Fibroblast of skin of back (primary cell): ENCODE data around the gene KCNQ1.

Experiments used
- DNase-seq: peaks from one replicate; pipeline ENCODE4 v3.0.0-alpha.2; 2013

KCNQ1 gene

DNA sequence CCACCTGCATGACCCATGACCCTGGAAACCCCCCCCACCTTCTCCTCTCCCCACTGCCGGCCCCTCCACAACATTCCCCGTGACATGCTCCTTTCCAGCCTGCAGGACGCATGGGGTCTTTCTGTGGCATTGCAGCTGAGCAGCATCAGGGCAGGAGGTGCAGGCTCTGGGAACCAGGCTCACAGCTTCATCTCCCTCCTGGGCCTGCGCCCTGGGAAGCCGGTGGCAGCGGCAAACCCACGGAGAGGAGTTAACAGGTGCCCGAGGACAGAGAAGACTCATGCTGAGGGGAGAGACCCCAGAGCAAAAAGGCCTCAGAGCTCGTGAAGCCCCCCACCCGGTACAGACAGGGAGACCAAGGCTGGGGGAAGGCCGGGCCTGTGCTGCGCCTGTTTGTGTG is 408.6 kb downstream of the KCNQ1 start:
- DNase-seq, result no peak

DNA sequence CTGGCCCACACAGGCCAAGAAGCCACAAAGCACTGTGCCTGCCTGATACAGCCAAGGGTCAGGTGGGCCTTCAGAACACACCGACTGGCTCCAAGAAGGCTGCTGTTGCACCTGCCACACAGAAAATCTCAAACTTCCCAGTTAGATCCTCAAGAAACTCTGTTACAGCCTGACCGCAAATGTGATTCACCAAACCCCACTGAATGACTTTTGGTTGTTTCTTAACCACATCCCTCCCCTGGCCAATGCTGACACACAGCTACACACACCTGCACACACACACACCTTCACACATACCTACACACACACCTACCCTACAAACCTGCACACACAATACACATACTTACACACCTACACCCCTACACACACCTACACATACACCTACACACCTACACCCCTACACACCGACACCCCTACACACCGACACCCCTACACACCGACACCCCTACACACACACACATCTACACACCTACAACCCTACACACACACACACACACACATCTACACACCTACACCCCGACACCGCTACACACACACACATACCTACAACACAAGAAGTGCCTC is 409.3 kb downstream of the KCNQ1 start:
- DNase-seq, result no peak

DNA sequence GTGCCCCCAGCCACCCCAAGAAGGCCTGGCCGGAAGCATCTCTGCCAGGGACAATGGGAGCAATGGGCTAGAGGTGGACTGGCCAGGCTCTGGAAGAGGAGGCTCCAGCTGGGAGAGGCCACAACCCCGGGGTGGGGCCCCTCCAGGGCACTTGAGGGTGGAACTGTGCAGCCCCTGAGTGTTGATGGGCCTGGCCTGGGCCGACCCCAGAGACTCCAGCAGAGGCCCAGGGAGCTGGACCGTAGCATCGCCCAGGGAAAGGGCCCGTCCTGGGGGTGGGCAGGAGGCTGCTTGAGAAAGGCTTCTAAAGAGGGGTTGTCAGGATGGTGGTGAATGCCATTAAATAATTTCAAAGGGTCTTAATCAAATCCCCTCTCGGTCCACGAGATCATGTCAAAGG is 410.4 kb downstream of the KCNQ1 start:
- DNase-seq, result no peak

DNA sequence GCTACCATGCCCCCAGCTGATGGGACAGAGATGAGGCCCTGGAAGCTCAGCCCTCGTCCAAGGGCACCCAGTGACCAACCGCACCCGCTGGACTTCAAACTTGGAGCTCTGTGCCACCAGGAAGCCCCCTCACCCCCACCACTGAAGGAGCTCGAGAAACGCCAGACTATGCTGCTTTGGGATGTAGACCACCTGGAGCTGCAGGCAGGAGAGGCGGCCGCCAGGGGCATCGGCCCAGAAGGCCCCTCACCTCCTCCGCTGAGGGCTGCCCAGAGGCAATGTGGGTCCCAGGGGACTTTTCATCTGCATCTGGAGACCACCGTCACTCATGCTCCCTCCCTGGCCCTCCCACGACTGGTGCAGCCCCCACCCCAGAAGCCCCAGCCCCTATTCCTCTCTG is 412.5 kb downstream of the KCNQ1 start:
- DNase-seq, result no peak

DNA sequence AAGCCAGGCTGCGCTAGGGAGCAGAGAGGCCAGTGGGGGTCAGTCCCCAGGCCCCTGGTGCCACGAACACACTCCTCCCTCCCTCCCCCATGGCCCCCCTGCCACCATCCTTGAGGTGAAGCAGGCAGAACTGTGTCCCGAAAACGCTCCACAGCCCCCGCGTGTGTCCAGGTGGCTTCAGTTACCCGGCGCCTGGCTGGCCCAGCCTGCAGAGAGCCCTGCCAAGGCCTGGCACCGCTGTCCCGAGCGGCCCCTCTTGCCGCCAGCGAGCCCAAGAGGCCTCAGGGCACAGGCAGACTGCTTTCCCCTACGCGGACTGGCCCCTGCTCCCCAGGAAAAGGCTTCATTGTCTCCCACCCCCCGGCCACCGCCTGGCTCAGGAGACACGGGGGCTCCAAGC is 413.1 kb downstream of the KCNQ1 start:
- DNase-seq, result no peak

- no peak for DNase-seq
Observed at GRCh38 chr11:2858995-2859698, 414.3 kb downstream of the KCNQ1 start.

DNA sequence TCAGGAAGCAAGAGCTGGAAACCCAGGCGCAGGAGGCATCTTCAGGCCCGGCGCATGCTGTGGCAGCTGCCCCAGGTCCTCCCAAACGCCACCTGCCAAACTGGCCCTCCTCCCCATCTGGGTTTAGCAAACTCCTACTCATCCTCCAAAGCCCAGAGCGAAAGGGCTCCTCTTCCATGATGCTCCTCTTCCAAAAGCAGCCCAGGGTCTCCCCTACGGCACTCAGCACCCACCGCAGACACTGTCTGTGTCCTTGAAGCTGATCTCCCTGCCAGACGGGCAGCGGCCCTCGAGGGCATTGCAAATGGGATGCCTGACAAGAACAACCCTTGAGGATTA is 414.9 kb downstream of the KCNQ1 start:
- DNase-seq, result no peak

DNA sequence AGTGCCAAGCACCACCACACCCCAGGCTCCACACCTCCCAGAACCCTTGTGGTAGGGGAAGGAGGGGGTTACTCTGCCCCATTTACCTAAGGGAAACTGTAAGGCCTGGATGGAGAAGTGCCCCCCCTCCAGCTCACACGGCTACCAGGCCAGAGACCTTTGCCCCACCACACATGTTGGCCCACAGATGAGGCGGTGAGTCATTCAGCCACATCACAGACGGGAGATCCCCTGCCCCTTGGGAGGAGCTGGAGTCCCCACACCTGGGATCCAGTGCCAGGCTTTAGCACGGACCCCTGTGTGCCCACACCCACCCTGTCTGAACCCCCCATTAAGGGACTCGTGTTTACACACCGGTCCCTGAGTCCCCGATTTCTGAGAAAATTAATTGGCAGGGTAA is 415.8 kb downstream of the KCNQ1 start:
- DNase-seq, result no peak

DNA sequence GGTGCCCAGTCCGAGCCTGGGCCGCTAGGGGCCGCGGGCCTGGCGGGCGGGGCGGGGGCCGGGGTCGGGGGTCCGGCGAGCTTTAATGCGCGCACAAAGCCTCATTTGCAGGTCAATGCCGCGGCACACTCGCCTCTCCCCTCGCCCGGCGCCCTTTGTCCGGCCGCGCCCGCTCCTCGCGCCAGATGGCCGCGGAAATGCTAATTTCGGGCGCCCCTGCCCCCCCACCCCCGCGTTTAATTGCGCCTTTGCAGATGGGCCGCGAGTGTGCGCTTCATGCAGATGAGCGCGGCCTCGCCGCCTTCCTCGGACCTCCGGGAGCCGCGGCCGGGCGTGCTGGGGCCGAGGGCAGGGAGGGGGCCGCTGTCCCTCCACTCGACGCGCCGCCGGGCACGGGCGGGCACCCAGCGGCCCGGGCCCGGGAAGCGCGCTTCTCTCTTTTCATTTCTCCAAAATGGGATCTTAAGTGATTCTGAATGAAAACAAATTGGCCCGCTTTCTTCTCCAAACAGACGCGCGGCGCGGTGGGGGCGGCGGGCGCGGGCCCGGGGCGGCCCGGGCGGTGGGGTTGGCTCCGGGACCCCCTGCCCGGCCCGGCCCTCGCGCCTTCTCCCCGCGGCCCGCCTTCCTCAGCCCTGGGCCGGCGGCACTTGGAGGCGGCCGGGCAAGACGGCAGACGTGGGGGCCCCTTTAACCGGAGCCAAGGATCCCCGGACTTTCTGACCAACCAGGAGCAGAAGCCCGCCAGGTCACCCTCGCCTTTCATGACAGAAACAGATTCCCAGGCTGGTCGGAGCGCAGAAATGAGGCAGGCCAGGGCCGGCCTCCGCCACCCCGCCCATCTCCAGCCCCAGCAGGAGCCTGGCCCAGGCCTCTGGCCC is 417.8 kb downstream of the KCNQ1 start:
- no peak for DNase-seq

DNA sequence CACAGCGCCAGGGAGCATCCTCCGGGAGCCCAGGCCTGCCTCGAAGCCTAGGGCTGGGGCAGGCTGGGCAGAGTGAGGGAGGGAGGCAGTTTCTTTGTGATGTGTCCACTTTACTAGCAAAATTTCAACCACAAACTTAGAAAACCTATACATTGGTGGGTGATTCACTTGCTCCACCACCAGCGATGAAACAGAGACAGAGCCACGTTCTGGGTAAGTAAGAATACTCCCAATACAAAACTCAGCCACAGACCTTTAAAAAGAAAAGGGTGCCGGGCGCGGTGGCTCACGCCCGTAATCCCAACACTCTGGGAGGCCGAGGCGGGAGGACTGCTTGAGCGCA is 418.4 kb downstream of the KCNQ1 start:
- DNase-seq, result no peak

DNA sequence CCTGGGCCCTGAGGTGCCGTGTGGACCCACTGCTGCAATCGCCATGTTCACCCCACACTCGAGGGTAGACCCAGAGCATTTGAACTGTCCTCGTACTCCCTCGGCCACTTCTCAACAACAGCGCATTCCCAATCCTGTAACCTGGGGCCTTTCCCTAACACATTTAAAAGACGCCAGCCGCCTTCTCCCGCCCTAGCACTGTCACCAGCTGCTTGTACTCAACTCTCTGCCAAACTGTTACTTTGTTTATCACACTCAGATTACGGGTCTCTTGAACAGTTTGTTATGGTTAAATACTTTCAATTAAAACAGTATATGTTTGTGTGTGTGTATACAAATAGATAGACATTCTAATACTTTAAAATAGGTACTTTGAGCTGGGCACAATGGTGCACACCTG is 420.1 kb downstream of the KCNQ1 start:
- DNase-seq, result no peak

DNA sequence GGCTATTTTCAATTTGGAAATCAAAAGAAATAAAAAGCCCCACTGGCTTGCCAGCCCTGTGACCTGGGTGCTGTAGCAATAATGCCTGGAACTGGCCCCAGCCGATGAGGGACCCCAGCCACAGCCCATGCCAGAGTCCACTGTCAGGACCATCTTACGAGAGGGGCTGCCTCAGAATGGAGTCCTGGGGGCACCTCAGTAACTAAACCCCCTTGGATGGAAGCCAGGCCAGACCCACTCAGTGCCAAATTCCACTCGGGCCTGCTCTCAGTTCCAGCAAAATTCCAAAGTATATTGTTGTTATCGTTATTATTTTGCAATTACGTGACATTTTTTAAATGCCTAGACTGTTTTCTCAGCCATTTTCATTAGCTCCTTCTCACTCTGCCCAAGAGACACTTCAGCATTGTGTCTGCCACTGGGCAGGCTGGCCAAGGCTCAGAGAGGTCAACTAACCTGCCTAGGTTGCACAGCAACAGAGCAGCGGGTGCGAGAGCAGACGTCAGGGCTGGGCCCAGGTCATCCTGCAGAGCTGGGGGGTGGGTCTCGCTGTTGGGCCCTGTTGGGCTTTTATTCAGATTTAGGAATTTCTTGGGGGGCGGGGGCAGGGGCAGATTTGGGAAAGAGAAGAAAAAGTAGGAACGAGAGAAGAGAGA is 421.2 kb downstream of the KCNQ1 start:
- DNase-seq, result no peak

GRCh38 chr11:2867142-2867541 is 422.3 kb downstream of the KCNQ1 start:
- DNase-seq, result no peak

DNA sequence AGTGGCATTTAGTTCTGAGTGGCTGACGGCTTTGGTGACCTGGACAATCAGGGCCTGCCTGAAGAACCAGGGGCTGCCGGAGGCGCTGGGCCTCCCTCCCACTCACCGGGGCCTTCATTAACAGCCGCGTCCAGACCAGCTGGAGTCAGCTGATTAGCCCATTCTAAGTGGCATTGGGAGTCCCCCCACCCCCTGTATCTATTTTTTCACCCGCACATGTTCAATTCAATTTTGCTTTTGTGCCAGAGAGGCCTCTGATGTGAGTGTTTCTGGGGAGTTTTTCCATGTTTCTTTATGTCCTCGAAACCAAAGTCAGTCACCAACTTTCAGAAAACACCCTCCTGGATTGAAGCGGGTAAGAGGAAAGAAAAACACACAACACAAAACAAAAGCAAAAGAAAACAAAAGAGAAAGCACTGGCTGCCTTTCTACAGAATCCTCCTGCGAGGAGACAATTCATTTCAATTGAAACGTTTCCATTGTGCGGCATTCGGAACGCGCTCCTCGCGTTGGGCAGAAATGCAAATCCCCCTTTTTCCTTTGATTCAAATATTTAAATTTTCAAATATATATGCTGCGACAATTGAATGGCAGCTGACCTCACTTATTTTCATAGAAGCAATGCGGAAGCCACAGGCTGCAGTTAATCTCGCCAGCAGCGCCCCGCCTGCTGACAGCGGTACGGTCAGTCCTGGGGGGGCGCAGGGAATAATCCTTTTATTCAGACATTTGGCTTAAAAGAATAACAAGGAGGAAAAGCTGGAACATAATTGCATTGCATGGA is 423.1 kb downstream of the KCNQ1 start:
- no peak for DNase-seq

GRCh38 chr11:2868506-2869133 is 423.8 kb downstream of the KCNQ1 start:
- no peak for DNase-seq

- no peak for DNase-seq
Observed at GRCh38 chr11:2869134-2869526, 424.3 kb downstream of the KCNQ1 start.

GRCh38 chr11:2869561-2870427 is 425.0 kb downstream of the KCNQ1 start:
- no peak for DNase-seq

DNA sequence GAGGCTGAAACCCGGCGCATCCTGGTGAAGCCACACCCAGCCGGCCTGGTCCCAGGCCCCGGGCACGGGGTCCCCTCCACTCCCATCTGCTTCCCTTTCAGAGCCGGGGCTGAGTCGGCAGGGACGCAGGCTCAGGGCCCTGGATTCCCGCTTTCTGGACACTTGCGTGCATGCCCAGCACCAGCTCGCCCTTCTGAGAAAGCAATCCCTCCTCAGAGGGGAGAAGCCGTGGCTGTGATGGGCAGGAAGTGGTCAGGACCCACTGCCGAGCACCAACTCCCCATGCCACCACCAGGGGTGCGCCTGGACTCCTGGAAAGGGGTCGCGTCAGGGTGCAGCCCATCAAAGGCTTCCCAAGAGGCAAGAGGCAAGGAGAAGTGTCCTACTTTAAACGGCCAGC is 425.7 kb downstream of the KCNQ1 start:
- DNase-seq, result no peak

DNA sequence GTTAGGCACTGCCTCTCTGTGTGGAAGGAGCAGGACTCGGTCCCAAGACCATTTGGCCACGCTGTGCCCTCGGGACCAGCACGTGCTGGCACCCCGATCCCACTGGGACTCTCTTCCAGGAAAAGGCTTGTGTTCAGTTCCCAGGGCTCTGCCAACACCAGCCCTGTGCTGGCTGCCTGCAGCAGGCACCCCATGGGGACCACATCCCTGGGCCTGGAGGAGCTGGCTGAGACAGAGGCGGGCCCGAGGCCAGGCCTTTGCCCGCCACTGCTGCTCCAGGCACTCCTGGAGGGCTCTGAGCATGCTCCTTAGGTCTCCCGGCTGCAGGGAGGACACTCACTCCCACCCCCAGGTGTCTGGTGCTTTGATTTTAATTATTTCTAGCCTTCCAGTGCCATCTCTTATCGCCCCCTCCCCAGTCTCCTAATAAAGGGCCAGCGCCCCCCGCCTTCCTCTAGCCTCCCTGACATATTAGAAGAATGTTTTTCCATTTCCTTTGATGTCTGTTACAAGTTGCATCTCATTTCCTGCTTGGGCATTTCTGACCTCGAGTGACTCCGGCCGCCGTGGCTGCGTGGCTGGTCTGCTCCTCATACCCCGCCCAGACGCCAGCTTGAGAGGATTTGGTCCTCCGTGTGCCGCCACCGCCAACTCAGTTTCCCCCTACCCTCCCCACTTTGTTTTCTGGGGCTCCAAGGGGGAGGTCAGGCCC is 426.3 kb downstream of the KCNQ1 start:
- no peak for DNase-seq

DNA sequence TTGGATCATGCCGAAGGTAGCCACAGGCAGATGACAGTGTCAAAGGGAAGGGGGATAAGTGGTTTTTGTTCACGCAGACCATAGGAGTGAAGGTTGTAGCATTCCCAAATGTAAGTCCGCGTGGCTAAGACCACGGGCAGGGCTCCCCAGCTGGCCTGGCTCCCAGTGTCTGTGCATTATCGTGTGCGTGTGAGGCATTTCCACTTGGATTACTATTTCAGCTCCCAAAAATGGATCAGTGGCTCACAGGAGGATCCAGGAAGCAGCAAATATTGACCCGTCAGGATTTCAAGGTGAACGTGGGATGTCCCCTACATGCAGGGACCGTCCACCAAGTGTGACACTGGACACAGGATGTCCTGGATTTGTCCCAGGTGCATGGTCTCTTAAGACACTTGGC is 430.2 kb downstream of the KCNQ1 start:
- no peak for DNase-seq

GRCh38 chr11:2877474-2877873 is 432.7 kb downstream of the KCNQ1 start:
- DNase-seq, result no peak
